Measurements from ENCODE around the gene SMYD3.

DNA sequence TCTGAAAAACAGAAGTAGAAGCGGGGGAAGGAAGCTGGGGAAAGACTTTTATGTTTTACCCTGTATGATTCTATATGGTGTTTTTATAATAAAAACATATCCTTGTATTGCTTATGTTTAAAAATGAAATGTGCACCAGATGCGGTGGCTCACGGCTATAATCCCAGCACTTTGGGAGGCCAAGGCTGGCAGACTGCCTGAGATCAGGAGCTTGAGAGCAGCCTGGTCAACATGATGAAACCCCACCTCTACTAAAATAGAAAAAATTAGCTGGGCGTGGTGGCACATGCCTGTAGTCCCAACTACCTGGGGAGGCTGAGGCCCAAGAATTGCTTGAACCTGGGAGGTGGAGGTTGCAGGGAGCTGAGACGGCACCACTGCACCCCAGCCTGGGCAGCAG is 155.4 kb downstream of the SMYD3 start:
- TF ChIP-seq ZNF274 (IDR thresholded peaks at IDR 0.05; ENCODE audit: low read depth, low read length): no peak
- no peak for TF ChIP-seq YY1 (IDR thresholded peaks at IDR 0.05; ENCODE audit: insufficient read depth, insufficient read length)
- TF ChIP-seq SUZ12 (IDR thresholded peaks at IDR 0.05; ENCODE audit: extremely low read depth, insufficient read depth, insufficient read length): no peak
